GM12891 (cell line): ENCODE measurements around the gene IL3RA.

Experiments
- POLR2A ChIP-seq: IDR thresholded peaks from 2 replicates; pipeline ENCODE4 v1.6.1; 2011; ENCODE audit warnings: low read depth, low read length, control low read depth
- POLR2AphosphoS5 ChIP-seq: IDR thresholded peaks from 2 replicates; pipeline ENCODE4 v1.6.1; 2011; ENCODE audit warnings: low read depth, low read length, control low read depth
- TAF1 ChIP-seq: IDR thresholded peaks from 2 replicates; pipeline ENCODE4 v1.6.1; 2011; ENCODE audit warnings: low read depth, low read length, control low read depth

GRCh38 chrX:1307626-1308340 lies 28.8 kb upstream of the IL3RA start:
- TF ChIP-seq POLR2AphosphoS5: no peak
- no peak for TF ChIP-seq TAF1
- TF ChIP-seq POLR2A: no peak
